ENCODE data around the gene CNTNAP2.

DNA sequence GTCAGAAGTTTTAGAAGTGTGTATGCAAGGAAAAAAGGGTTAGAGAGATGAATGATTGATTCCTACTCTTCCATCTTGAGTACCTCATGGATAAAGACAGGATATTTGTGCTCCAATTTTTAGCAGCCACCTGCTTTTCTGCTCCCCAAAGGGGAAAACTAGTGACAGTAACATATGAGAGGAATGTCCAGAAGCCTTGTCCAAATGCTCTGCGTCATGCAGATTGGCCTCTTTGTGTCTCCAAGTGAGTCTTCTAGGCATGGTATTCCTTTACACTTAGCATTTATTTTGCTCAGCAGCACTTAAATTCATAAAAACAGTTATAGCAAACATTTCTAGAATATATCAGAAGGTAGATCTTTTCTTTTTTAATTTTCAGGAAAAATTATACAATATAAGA is 306.8 kb downstream of the CNTNAP2 start:
- no peak for TF ChIP-seq EZH2 (IDR thresholded peaks at IDR 0.05; ENCODE audit: borderline replicate concordance, low read depth, low read length, poor library complexity, severe bottlenecking)
- TF ChIP-seq, protein P1, sequence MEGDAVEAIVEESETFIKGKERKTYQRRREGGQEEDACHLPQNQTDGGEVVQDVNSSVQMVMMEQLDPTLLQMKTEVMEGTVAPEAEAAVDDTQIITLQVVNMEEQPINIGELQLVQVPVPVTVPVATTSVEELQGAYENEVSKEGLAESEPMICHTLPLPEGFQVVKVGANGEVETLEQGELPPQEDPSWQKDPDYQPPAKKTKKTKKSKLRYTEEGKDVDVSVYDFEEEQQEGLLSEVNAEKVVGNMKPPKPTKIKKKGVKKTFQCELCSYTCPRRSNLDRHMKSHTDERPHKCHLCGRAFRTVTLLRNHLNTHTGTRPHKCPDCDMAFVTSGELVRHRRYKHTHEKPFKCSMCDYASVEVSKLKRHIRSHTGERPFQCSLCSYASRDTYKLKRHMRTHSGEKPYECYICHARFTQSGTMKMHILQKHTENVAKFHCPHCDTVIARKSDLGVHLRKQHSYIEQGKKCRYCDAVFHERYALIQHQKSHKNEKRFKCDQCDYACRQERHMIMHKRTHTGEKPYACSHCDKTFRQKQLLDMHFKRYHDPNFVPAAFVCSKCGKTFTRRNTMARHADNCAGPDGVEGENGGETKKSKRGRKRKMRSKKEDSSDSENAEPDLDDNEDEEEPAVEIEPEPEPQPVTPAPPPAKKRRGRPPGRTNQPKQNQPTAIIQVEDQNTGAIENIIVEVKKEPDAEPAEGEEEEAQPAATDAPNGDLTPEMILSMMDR (conservative IDR thresholded peaks at IDR 0.05; ENCODE audit: low read depth, low read length), result no peak
